GM18861 (cell line): ENCODE data around the gene GDPD5.

Experiments used
- ATAC-seq: cut with Tn5 transposase; IDR thresholded peaks from one replicate; pipeline ENCODE4 v1.9.1; 2021; ENCODE audit not compliant: unreplicated experiment

Gene GDPD5, protein sequence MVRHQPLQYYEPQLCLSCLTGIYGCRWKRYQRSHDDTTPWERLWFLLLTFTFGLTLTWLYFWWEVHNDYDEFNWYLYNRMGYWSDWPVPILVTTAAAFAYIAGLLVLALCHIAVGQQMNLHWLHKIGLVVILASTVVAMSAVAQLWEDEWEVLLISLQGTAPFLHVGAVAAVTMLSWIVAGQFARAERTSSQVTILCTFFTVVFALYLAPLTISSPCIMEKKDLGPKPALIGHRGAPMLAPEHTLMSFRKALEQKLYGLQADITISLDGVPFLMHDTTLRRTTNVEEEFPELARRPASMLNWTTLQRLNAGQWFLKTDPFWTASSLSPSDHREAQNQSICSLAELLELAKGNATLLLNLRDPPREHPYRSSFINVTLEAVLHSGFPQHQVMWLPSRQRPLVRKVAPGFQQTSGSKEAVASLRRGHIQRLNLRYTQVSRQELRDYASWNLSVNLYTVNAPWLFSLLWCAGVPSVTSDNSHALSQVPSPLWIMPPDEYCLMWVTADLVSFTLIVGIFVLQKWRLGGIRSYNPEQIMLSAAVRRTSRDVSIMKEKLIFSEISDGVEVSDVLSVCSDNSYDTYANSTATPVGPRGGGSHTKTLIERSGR

DNA sequence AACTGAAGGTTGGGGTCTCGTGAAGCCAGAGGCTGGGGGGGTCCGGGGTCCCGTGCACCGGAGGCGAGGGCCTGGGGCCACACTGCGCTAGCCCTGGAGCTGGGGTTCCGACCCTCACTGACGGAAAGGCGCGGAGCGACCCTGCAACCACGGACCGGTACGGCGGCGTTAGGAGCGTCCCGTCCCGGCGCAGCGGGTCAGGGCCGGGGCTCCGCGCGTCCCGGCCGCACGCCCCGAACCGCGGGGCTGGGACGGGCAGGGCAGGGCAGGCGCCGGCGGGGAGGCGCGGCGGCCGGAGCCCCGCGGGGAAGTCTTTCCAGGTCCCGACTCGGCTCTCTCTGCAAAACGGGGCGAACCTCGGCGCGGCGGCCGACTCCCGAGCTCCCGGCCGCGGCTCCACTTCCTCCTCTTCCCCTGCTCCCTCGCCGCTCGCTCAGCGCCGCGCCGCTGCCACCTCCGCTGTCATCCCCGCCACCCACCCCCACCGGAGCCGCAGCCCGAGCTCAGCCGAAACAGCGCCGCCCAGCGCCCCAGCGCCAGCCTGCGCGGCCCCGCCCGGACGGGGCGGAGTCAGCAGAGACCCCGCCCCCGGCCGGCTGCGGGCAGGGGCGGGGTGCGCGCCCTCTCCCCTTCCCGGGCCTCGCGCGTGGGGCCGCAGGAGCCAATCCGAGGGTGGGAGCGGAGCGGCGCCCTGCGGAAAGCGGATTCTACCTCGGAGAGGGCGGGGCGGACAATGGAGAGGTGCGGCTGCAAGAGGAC lies at the start of gene GDPD5:
TSS of gene GDPD5 (minus strand) at position 509 of the 759 bp plus-strand sequence. CDS start 48,206 bp downstream, outside the sequence.
- peak; percentile 59 for ATAC-seq

DNA sequence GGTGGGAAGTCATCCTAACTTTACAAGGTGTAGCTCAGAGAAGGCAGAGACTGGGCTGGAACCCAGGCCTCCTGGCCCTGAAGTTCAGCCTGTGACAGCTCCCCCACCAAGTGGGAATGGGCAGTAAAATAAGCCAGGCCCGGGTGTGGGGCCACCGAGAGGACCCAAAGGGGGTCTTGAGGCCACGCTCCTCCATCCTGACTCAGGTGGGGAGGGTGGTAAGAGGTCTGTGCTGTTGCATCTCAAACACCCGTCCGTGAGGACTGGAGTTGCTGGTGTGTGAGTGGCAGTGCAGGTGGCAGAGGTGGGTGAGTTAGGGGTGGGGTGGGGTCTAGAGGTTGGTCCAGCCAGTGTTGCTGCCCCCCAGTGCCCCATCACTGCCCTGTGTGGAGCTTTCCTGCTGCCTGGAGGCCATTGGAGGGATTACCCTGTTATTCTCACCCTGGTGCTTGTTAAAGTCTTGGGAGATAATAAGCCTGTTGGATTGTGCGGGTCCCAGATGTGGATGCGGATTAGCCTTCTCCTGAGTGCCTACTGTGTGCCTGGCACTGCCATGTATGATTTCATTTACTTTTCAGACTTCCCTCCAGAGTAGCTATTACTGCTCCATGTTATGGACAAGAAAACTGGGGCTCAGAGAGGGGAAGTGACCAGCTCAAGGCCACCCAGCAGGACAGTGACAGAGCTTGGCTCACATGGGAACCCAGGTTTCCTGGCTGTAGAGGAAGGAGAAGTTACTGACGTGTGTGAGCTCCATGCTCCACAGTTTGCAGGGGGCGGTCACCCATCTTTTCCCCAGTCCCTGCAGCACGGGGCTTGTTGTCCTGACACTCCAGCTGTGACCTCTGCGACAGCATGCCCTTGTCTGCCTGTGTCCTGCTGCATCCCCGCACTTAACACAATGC lies 49.2 kb upstream of the GDPD5 start:
- ATAC-seq: no peak

DNA sequence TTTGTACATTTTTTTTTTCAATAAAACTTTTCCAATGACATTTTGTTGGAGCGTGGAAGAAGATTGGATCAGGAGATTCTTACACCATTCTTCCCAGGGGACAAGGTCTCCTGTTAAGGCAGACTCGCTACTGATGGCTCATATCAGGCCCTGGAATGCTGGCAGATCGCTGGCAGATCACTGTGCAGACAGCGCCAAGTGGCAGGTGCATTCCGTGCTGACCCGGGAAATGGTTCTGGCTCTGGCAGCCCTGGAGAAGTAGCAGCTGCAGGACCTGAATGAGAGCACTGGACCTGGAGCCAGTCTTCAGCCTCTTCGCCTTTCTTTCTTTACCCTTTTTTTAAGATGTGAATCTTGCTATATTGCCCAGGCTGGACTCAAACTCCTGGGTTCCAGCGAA lies 47.0 kb upstream of the GDPD5 start:
- no peak for ATAC-seq

DNA sequence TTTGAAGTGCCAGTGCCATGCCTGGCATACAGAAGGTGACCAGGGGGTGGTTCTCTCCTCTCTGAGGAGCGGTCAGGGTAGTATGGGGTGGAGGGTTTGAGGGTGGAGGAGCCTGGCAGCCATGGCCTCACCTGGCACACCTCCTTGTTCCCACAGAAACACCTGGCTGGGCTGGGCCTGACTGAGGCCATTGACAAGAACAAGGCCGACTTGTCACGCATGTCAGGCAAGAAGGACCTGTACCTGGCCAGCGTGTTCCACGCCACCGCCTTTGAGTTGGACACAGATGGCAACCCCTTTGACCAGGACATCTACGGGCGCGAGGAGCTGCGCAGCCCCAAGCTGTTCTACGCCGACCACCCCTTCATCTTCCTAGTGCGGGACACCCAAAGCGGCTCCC lies 45.9 kb upstream of the GDPD5 start:
- no peak for ATAC-seq

DNA sequence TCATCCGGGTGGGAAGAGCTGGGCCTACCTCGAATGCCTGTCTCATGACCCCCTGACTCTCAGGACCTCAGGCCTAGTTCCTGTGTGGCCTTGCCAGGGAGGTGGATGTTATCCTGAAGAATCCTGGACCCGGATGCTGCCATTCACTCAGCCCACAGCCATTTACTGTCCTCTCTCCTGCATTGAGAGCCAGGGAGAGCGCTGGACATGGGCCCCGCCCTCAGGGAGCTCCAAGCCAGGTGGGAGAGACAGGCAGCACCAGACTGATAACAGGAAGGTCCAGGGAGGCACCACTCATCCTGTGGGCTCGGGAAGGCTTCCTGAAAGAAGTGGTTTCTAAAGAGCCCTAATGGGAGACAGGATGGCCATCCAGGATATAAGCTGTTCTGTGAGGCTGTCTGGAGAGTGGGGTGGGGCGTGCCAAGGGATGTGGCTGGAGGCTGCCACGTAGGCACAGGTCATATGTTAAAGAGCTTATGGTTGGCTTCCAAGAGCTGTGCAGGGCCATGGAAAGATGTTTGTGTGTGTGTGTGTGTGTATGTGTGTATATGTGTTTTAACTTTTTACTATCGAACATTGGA lies 44.9 kb upstream of the GDPD5 start:
- no peak for ATAC-seq

DNA sequence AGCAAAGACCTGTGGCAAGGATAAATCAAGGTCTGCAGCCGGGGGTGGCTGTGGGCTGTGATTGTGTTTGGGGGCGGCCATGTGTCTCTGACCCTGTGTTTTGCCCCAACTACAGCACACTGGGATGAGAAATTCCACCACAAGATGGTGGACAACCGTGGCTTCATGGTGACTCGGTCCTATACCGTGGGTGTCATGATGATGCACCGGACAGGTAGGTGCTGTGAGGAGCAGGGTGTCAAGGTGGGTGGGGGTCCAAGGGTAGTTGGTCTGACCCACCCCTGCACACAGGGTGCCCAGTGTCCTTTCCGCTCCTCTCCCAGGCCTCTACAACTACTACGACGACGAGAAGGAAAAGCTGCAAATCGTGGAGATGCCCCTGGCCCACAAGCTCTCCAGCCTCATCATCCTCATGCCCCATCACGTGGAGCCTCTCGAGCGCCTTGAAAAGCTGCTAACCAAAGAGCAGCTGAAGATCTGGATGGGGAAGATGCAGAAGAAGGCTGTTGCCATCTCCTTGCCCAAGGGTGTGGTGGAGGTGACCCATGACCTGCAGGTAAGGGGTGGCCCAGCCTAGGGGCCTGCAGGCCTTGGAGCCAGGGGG lies 43.0 kb upstream of the GDPD5 start:
- no peak for ATAC-seq

DNA sequence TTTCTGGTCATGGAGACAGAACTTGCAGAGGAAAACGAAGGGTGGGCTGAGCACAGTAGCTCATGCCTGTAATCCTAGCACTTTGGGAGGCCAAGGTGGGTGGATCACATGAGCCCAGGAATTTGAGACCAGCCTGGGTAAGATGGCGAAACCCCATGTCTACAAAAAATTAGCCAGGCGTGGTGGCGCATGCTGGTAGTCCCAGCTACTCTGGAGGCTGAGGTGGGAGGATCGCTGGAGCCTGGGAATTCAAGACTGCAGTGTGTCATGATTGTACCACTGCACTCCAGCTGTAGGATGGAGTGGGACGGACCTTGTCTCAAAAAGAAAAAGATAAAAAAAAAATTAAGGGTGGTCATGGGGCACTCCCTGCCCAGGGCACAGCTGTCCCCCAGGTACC lies 42.2 kb upstream of the GDPD5 start:
- no peak for ATAC-seq

DNA sequence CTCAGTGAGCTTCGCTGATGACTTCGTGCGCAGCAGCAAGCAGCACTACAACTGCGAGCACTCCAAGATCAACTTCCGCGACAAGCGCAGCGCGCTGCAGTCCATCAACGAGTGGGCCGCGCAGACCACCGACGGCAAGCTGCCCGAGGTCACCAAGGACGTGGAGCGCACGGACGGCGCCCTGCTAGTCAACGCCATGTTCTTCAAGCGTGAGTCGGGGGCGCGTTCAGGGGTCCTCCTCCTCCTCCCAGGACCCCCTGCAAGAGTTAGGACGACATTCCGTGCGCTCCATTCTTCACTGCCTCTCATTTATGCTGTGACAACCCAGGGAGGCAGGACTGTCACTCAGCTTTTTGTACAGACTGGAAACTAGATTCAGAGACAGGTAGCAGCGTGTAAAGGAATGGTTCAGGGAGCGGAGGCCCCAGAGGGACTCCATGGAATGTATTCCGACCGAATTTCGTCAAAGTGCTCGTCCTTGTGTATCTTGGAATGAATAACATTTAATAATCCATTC lies 41.1 kb upstream of the GDPD5 start:
- ATAC-seq: no peak

DNA sequence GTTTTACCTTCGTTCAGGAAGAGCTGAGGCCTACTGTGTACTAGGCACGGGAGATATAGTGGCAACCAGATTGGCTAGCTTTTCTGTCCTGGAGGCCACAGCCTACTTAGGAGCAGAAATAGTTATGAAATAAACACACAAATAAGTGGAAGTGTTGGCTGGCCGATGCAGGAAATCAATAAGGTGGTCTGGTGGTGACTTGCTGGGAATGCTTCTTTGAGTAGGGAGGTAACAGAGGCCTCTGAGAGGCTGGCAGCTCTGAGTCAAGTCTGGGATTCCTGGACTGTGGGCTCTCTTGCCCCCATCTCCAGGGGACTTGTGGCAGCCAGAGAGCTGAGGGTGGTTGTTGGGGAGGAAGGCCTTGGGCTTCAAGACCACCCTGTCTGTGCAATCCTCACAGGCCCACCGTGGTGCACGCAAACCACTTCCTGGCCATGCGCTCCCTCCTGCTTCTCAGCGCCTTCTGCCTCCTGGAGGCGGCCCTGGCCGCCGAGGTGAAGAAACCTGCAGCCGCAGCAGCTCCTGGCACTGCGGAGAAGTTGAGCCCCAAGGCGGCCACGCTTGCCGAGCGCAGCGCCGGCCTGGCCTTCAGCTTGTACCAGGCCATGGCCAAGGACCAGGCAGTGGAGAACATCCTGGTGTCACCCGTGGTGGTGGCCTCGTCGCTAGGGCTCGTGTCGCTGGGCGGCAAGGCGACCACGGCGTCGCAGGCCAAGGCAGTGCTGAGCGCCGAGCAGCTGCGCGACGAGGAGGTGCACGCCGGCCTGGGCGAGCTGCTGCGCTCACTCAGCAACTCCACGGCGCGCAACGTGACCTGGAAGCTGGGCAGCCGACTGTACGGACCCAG lies 40.4 kb upstream of the GDPD5 start:
- ATAC-seq: no peak

DNA sequence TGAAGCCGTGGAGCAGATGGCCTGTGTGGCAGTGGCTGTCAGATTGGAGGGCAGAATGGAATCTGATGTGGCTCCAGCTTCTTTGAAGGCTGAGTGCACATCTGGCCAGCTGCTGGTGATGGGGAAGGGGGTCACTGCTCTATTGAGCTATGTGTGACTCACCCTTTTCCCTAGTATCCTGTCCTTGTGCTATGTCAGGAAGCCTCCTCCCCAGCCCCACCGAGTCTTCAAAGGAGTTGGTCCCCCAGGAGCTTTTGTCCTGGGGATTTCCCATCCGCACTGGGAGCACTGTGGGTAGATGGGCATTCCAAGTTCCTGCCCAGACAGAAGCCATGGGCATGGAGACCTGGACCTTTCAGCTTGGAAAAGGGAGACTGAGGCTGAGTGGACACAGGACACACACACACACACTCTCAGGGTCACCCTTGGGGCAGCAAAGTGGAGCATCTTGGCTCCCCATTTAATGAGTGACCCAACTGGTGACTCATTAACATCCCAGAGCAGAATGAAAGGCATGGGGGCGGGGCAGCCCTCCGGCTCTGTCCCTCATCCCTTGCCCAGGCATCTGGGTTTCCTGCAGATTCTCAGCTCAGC lies 39.6 kb upstream of the GDPD5 start:
- no peak for ATAC-seq

DNA sequence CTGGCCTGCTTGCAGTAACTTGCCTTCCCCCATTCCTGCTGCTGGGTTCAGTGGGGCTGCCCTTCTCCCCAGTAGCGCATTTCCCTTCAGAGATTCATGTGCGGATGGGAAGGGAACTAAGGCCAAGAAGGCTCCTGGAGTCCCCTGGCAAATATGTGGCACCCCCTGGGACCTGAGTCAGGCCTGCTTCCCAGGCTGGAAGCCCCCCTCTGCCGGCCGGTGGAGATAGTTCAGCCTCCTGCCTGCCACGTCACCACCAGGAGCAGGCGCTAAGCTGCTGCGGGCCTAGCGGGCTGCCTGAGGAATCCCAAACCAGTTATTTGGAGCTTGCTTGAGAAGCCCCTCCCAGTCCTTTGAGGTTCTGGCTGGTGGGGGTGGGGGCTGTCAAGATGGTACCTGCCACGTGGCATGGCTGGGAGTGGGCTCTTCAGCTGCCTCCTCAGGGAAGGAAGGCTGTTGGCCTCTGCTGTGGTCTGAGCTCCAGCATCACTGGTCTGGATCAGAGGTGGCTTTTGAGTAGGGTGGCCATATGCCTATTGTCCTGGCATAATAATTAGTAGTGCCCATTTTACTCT lies 38.3 kb upstream of the GDPD5 start:
- no peak for ATAC-seq

DNA sequence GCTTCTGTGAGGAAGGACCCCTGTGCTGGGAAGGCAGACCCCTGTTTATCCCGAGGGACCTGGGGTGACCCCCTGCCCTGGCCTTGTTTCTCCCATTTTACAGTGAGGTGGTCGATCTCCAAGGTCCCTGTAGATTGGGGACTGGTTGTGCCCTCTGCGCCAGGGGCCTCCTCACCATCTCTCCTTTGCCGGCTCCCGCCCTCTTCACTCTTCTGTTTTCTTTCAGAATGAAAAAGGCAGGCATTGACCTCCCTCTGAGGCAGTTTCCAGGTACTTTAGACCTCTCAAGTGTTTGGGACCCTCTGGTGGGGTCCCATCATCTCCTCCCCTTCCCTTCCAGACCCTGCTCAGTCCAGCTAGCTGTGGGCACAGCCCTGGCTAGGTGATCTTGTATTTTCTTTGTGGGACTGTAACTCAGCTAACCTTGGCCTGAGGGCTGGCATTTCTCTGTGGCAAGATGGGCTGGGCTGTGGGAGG lies 37.8 kb upstream of the GDPD5 start:
- no peak for ATAC-seq

DNA sequence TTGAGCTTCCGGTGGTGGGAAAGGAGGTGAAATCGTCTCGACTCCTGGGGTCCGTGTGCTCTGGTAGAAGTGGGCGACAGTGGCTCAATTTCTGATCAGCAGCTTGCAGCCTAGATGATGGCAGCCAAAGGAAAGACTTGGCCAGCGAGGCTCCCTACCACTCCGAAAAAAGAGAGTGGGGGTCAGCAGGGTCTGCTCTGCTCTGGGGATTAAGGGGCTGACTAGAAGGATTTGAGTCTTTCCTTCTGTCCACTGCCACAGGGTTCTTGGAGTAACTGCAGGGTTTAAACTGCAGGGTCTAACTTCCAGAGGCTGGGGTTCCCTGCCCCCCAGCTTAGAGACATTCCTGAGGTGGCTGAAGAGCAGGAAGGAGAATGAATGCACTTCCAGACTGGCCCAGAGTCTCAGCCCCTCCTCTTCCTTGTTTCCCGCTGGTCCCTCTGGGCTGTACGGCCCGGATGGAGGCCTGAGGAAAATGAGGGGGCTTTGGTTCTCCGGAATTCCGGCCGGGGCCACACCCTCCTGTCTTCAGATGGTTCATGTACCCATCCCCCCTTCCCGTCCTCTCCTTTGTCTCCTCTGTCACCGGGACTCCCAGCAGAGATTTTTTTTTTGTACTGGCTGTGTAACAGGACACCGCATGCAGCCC lies 37.2 kb upstream of the GDPD5 start:
- no peak for ATAC-seq

DNA sequence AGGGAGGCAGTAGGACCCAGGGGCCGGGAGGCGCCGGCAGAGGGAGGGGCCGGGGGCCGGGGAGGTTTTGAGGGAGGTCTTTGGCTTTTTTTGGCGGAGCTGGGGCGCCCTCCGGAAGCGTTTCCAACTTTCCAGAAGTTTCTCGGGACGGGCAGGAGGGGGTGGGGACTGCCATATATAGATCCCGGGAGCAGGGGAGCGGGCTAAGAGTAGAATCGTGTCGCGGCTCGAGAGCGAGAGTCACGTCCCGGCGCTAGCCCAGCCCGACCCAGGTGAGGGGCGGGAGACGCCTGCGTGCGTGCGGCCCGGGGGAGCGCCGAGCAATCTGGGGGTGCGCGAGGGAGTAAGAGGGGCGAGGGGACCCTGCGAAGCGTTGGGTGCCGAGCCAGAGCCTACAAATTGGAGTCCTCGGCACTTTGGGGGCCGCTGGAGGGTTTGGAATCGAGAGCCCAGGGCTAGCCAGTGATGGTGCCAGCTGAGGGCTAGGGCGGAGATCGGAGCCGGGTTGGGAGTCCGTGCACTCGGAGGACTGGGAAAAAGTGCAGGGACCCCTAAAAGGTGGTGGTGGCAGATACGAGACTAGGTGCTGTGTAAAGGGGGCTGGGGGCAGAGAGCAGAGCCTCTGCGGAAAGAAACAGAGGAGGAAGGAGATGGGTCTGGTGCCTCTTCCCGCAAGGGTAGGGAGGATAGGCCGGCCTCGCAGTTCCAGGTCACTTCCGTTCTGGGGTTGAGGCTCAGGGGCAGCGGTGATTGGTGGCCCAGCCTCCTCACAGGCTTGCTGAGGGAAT lies 36.5 kb upstream of the GDPD5 start, which contains the start of gene SERPINH1:
TSS of gene SERPINH1 (plus strand) at position 206 of the 788 bp plus-strand sequence. CDS start 4,097 bp downstream, outside the sequence.
- no peak for ATAC-seq

DNA sequence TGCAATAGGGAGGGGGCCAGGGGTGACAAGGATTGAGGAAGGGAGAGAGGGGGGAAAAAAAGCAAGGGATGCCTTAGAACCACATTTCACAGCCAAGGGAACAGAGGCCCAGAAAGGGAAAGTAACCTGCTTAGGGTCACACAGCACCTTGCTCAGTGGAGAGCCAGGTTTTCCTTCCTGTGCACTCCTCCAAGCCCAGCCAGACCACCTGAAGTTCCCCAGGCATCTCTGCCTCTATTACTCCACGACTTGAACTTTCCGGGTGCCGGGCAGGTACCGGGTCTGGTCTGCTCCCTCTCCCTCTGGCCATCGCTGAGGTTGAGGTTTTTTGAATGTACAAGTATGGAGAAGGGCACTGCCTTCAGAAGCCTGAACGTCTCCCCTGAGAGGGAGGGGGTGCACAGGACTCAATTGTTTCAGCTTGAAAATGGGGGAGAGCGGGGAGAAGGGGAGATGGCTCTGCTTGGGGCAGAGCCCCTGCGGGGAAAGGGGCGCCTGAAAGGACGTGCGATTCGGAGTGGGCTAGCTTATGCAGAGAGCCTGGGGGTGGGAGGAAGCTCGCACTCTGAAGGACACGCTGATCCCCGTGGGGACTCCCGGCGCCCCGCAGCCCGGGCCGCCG lies 35.8 kb upstream of the GDPD5 start:
- ATAC-seq: no peak

DNA sequence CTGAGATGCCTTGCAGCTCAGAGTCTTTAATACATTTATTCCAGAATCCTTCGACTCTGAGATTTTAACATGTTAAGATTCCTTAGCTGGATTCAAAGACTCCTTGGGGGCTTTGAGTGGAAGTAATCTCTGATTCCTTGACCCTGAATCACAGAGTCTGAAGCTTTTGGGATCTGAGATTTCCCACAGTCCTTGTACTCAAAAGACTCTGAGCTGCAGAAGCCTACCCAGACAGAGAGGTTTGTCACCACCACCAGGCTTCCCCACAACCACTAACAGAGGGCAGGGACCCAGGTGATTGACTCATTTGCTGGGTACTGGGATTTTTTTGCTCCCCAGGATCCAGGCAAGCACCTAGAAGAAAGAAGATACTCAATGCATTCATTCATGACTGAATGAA lies 34.9 kb upstream of the GDPD5 start:
- ATAC-seq: no peak
